ENCODE results near the gene KDM4C.
"Not testable (repeated sequence)": the region's sequence is repeated elsewhere in the genome, so short reads cannot be mapped to it uniquely, and the experiment has no call there.

DNA sequence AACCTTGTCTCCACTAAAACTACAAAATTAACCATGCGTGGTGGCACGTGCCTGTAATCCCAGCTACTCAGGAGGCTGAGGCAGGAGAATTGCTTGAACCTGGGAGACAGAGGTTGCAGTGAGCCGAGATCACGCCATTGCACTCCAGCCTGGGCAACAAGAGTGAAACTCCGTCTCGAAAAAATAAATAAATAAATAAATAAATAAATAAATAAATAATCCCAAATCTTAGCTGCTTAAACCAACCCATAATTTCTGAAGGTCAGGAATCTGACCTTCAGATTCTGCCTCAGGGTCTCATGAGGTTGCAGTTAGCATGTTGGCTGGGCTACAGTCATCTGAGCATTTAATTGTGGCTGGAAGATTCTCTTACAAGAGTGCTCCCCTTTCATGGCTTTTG is 48.5 kb downstream of the KDM4C start:
- TF ChIP-seq, protein P1, sequence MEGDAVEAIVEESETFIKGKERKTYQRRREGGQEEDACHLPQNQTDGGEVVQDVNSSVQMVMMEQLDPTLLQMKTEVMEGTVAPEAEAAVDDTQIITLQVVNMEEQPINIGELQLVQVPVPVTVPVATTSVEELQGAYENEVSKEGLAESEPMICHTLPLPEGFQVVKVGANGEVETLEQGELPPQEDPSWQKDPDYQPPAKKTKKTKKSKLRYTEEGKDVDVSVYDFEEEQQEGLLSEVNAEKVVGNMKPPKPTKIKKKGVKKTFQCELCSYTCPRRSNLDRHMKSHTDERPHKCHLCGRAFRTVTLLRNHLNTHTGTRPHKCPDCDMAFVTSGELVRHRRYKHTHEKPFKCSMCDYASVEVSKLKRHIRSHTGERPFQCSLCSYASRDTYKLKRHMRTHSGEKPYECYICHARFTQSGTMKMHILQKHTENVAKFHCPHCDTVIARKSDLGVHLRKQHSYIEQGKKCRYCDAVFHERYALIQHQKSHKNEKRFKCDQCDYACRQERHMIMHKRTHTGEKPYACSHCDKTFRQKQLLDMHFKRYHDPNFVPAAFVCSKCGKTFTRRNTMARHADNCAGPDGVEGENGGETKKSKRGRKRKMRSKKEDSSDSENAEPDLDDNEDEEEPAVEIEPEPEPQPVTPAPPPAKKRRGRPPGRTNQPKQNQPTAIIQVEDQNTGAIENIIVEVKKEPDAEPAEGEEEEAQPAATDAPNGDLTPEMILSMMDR (IDR thresholded peaks at IDR 0.05): not testable (repeated sequence)
- TF ChIP-seq EZH2, EZH2phosphoT487 (IDR thresholded peaks at IDR 0.05): not testable (repeated sequence)

All from neural progenitor cell (in vitro differentiated cells).